ENCODE data around the gene WNT6.
"Not testable (repeated sequence)": the region's sequence is repeated elsewhere in the genome, so short reads cannot be mapped to it uniquely, and the experiment has no call there.

WNT6 gene

DNA sequence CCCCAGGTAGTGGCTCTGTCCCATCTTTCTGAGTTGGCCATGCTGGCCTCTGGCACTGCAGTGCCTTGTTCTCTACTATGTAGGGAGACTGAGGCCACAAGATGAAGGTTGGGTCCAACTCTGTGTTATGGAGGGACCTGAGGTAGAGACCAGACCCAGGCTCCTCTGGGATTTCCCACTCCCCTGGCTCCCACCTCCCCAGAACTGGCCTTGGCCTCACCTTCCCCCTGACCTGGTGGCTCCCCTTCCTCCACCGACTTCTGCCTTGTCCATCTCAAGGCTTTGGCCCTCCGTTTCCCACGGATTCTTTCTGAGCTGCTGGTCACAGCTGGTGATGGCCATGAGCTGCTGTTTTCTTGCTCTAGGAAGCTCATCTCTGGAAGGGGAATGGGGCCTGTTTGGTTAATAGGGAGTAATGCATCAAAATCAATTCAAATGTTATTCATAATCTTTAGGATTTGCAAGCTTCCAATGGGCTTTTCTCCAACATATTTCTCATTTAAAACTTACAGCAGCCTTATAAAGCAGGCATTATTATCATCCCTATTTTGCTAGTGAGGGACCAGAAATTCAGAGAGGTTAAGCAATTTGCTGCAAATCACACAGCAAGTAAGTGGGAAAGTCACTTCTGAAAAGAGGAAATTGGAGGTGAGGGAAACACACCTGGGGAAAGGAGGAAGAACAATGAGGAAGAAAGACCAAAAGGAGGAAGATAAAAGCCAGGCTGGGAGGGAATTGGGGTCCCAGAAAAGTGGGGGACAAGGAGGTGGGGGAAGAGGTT, 28.9 kb upstream of the WNT6 start:
- no peak for DNase-seq (ENCODE audit: low spot score)

DNA sequence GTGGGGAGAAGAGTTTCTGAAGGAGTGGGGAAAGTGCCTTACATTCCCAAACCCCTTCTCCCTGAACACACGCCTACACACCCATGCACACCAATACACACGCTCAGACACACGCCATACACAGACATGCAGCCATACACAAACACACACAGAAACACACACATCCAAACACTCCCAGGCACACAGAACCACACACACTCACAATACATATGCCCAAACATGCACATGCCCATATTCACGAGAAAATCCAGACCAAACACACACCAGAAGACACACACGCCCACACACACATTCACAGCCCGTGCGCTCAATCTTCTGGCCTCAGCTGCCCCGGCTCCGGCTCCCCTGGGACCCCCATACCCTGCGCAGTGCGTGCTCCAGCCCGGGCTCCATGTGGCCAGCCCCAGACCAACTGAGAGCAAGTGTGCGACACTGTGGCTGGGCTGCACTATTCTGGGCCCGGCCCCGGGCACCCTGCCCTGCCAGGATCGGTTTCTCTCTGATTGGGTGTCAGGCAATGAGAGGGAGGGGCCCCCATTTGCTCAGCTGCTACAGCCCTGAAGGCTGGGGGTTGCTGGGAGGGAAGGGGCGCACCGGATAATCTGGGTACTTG, 28.1 kb upstream of the WNT6 start, which contains the start of gene PRKAG3:
Gene PRKAG3, minus strand, starts transcription at position 426 of the 613 bp plus-strand sequence.
- DNase-seq (ENCODE audit: low spot score) = peak; percentile 27

DNA sequence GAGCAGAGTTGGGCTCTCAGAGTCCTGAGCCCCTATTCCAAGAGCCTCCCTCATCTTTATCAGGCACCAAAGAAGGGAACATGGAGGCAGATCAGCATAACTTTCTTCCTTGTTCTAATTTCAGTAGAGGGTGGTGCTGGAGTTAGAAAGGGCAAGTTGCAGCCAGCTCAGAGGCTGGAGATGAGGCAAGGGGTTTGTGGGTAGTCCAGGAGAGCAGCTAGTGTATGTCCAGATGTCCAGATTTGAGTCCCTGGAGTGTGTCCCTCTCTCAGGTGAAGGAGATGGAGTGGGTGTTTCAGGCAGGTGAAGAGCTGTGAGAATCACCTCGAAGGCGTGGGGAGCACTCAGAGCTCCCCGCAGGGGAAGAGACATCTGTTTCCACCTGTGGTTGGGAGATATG, 27.5 kb upstream of the WNT6 start:
- no peak for DNase-seq (ENCODE audit: low spot score)

DNA sequence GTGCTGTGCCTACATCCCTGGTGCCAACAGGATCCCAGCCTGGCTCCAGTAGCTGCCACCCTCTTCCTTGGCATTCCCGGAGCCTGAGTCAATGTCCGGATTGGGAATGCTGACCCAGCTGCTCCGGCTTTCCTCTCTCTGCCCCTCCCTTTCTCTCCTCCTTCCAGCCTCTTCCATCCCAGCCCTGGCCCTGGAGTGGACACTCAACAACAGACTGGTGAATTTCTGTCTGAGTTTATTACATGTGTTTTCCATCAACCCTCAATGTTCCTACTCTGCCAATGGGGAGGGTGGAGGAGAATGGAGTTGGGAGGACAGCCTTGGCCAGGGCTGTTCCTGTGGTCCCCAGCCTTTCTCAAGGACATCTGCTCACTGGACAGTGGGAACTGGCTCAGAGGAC, 27.1 kb upstream of the WNT6 start:
- DNase-seq (ENCODE audit: low spot score) = peak; percentile 84

- DNase-seq (ENCODE audit: low spot score) = peak; percentile 9
These were observed 26.5 kb upstream of the WNT6 start for GRCh38 chr2:218833023-218833609.

DNA sequence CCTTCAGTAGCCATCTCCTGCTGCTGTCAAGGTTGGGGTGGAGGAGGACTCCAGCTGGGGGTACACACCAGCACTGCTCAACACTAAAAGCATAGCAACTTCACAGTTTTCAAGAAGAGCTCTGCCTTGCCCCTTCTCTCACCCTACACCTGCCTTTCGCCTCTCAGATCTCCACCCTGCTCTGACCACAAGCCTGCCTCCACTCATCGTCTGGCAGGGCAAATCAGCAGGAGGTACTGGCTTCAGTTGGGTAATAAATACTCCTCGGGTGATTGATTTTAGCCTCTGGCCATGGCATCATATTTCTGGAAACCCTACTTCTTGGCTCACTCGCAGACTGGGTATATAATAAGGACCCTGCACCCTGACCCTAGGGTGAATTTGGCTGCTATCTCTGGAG, 24.9 kb upstream of the WNT6 start:
- no peak for DNase-seq (ENCODE audit: low spot score)

DNA sequence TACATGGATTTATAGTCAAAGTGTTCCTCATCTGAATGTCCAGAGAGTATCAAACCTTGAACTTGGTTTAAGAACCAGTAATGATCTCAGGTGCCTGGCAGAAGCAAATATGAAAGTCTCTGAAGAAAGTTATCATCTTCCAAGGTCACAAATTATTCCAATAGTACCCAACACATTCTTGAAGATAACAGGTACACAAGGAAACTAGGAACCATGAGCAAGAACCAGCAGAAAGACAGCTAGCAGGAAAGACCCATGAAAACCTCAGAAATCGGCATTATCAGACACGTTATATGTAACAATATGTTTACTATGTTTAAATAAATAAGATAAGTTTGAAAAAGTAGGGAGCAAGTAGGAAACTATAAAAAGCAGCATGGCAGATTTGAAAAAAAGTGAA, 22.1 kb upstream of the WNT6 start:
- DNase-seq (ENCODE audit: low spot score) = no peak

- peak; percentile 70 for DNase-seq (ENCODE audit: low spot score)
These were observed 20.2 kb upstream of the WNT6 start for GRCh38 chr2:218839430-218839829.

GRCh38 chr2:218839888-218840287, 19.7 kb upstream of the WNT6 start:
- no peak for DNase-seq (ENCODE audit: low spot score)

DNA sequence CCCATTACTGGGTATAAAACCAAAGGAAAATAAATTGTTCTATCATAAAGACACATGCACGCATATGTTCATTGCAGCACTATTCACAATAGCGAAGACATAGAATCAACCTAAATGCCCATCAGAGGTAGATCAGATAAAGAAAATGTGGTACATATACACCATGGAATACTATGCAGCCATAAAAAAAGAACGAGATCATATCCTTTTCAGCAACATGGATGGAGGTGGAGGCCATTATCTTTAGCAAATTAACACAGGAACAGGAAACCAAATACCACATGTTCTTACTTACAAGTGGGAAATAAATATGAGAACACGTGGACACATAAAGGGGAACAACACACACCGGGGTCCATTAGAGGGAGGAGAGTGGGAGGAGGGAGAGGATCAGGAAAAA, 15.3 kb upstream of the WNT6 start:
- DNase-seq (ENCODE audit: low spot score) = not testable (repeated sequence)

DNA sequence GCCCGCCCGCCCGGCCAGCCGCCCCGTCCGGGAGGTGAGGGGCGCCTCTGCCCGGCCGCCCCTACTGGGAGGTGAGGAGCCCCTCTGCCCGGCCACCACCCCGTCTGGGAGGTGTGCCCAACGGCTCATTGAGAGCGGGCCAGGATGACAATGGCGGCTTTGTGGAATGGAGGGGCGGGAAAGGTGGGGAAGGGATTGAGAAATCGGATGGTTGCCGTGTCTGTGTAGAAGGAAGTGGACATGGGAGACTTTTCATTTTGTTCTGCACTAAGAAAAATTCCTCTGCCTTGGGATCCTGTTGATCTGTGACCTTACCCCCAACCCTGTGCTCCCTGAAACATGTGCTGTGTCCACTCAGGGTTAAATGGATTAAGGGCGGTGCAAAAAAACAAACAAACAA, 12.6 kb upstream of the WNT6 start:
- not testable (repeated sequence) for DNase-seq (ENCODE audit: low spot score)

DNA sequence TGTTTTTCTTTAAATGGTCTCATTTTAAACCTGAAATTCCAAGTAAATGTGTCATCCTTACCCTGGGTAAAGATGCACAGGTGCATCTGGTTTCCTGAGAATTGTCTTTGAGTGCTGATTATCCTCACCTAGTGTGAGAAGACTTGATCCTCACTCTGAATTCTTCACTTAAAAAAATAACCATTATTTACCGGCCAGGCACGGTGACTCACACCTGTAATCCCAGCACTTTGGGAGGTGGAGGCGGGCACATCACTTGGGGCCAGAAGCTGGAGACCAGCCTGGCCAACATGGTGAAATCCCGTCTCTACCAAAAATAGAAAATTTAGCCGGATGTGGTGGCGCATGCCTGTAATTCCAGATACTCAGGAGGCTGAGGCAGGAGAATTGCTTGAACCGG, 9.9 kb upstream of the WNT6 start:
- no peak for DNase-seq (ENCODE audit: low spot score)

GRCh38 chr2:218850796-218851195, 8.8 kb upstream of the WNT6 start:
- DNase-seq (ENCODE audit: low spot score) = no peak

DNA sequence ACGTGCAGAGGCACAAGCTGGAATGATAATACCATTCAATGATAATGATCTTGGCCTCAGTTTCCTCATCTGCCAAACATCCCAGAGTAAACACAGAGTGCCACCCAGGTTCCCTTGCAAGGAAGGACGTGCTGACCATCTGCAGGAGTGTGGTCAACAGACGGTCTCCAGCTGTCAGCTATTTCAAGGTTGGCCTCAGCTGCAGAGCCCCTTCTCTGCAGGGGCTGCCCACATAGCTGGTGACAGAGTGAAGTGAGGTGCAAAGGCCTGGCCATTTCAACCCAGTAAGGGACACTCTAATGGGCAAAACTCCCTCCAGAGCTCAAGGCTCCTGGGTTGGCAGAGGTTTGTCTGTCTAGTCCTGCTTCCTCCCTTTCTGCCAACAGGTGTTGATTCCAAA, 8.3 kb upstream of the WNT6 start:
- no peak for DNase-seq (ENCODE audit: low spot score)

DNA sequence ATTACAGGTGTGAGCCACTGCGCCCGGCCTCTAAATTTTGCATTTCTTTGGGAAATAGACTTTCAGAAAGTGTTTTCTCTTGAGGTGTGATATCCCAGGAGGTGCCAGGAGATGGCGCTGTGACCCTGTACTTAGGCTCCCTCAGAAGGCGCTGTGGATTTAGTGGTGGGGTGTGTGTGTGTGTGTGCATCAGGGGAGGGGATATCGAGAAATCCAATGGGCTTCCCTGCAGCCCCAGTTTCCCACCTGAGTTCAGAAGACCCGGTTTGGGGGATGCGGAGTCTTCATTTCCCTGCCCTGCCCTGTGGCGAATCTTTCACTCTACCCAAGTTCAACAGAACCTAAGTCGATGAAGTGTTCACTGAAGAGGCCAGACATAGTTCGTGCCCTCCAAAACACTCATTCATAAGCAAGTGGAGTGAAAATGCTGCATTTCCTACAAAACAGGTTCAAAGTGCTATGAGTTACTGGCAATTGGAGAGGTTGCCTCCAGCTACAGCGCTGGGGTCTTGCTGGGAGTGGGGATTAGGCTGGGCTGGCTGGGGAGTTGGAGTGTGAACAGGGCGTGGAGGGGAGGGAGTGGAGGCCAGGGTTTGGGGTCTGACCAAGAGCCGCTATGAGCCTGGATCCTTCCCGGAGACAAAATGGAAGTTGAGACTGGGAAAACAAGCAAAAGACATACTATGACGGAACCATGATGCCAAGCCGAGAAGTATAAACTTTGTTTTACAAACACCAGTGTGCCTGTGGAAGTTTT, 6.5 kb upstream of the WNT6 start:
- peak; percentile 61 for DNase-seq (ENCODE audit: low spot score)

GRCh38 chr2:218853766-218854165, 5.8 kb upstream of the WNT6 start:
- DNase-seq (ENCODE audit: low spot score) = no peak

- no peak for DNase-seq (ENCODE audit: low spot score)
These were observed 4.7 kb upstream of the WNT6 start for GRCh38 chr2:218854860-218855259.

DNA sequence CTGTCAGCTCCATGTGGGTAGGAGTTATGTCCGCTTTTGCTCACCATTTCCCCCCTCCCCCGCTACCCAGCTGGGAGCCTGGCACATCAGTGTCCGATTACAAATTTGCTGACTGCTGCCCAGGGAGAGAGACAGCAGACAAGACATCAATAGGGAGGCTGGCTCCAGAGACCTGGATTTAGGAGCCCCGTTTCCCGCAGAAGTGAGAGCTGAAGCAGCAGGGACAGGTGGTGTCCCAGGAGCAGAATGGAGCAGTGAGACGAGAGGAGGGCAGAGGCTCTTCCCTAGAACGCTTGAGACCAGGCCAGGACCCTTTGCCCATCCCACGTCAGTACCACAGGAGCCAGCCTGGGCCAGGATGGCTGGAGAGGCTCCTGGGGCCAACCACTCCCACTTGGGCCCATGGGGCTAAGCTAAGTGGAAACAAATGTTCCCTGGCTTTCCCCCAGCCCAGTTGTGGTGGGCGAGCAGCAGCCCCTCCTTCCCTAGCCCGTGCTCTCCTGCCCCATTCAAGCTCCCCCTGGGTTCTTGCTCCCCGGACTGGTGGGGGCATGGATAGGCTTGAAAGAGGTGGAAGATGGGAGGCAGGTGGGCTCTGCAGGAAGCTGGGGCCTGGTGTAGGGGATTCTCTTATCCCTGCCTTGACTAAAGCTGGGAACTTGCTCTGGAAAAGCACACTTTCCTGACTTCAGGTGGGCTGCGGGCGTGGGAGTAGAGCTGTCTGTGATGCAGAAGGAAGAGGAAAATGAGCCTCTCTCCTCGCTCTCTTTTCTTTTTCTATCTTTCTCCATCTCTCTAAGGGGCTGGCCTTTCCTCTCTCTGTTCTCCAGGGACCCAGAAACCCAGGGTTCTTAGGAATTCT, 4.1 kb upstream of the WNT6 start:
- DNase-seq (ENCODE audit: low spot score) = no peak

DNA sequence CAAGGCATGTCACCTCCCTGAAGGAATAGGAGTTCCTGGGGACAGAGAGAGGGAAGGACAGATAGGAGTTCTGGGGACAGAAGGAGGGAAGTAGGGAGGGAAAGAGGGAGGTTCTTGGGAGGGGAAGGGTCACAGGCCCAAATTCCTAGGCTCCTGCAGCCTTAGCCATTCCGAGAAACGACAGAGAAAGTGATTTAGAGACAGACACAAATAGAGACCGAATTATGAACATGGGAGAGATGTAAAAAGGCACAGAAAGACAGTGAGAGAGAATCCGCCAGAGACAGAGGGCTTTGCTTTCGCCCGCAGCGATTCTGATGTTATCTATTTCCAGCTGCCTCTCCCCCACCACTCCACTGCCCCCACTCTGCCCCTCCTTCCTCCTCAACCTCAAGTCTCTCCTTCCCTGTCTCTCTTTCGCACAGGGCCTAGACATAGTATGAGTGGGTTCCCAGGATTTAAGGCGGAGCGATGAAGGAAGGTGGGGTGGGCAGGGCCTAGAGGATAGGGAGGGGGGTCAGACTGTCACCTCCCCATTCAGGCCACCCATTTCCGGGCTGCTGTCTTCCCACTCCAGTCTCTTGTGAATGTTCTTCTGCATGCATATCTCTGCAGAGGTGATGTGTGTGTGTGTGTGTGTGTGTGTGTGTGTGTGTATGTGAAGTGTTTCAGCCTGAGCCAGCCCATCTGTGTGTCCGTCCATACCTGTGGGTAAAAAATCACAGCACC, 3.3 kb upstream of the WNT6 start:
- no peak for DNase-seq (ENCODE audit: low spot score)

DNA sequence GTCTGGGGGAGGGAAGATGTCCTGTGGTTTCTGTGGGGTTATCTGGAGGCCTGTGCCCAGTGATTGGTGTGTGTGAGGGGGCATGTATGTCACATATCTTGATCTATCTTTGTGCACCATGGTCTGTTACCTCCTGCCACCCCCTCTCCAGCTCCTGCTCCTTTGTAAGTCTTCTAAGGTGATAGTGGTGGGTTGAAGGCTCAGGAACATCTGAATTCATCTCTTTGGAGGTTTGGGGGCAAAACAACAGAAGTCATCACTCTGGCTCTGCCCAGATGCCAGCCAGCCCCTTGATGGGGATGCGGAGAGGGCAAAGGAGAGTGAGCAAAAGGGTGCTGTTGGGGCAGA, 2.7 kb upstream of the WNT6 start:
- no peak for DNase-seq (ENCODE audit: low spot score)

Measured in AG20443 (cell line).